Measurements from ENCODE around the gene CCDC192. TPM values are rescaled to one million over a fixed set of nuclear protein-coding genes. Genes with fewer than 3 reads are reported as not detected.

Gene CCDC192
- total RNA-seq, 1 donor from 2014 or later = not detected

GRCh38 chr5:127848098-127848497 is 144.9 kb downstream of the CCDC192 start:
- no peak for DNase-seq

- DNase-seq = no peak
Measured at GRCh38 chr5:127849408-127849807, 146.2 kb downstream of the CCDC192 start.

GRCh38 chr5:127849891-127850290 is 146.7 kb downstream of the CCDC192 start:
- no peak for DNase-seq

- no peak for DNase-seq
Measured at GRCh38 chr5:127851964-127852363, 148.8 kb downstream of the CCDC192 start.

- no peak for DNase-seq
Measured at GRCh38 chr5:127854520-127854919, 151.3 kb downstream of the CCDC192 start.

- no peak for DNase-seq
Measured at GRCh38 chr5:127856292-127856691, 153.1 kb downstream of the CCDC192 start.

DNA sequence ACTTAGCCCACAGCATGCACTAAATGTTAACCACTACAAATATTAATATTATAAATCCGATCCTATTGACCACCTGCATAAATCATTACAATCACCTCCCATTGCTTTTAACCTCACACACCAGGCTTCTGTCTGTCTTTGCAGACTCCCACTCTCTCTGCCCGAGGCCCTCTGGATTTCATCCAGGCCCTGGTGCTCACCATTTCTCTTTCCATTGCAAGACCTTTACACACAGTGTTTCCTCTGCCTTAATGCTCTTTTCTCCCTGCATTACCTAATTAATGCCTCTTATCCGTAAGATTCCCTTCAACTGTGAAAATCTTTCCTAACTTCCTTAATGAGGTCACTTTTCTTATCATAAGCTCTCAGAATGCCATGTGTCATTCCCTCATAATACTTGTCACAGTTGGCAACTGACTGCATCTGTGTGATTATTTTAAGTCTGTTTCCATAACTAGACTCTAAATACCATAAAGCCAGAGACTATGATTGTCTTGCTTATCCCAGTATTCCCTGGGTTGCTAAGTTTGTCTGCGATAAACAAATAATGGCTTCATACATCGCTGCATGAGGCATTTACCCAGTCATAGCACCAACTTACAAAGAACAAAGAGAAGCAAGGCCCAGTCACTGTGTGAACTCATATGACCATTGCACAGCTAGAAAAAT is 155.1 kb downstream of the CCDC192 start:
- no peak for DNase-seq

GRCh38 chr5:127860291-127860690 is 157.1 kb downstream of the CCDC192 start:
- DNase-seq = no peak

DNA sequence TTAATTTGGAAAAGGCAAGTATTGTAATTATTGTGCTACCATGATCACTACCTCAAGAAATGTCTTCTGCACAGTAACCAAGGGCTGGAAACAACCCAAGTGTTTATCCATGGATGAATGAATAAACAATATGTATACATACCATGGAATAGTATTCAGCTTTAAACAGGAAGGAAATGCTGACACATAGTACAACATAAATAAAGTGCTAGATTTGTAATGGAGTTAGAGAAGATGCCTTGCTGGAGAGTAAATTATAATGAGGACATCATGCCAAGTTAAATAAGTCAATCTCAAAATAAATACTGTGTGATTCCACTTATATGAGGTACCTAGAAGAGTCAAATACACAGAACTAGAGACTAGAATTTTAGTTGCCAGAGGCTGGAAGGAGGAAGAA is 160.0 kb downstream of the CCDC192 start:
- no peak for DNase-seq

DNA sequence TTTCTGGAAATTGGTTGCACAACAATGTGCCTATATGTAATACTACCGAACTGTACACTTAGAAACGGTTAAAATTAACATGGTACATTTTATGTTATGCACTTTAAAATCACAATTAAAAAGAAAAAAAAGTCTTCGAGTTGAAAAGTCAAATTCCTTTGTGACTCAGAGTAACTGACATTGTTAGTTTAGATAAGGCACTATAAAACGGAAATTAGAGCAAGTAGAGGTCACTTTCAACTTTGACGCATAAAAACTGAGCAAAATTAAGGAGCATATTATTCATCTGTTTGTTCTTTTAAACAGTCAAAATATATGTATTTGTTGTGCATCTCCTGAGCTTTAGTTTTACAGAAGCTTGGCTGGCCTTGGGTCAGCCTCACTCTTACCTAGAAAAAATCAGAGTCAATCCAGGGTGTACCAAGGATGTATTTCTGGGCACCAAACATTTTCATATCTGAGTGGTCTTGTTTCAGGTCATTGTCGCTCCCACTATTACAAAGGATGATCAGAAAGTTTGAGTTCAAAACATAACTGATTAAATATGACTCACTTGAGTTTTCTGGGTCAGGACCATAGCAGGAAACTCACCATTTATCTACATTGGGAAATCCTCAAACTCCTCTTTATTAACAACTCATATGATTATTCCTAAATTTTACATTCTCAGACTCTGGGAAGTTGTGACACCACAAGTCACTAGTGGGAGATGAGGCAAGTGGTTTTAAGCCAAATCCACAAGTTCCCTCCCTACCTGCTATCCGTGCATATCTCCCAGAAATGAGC is 160.6 kb downstream of the CCDC192 start:
- no peak for DNase-seq

- no peak for DNase-seq
Measured at GRCh38 chr5:127864511-127864910, 161.3 kb downstream of the CCDC192 start.

DNA sequence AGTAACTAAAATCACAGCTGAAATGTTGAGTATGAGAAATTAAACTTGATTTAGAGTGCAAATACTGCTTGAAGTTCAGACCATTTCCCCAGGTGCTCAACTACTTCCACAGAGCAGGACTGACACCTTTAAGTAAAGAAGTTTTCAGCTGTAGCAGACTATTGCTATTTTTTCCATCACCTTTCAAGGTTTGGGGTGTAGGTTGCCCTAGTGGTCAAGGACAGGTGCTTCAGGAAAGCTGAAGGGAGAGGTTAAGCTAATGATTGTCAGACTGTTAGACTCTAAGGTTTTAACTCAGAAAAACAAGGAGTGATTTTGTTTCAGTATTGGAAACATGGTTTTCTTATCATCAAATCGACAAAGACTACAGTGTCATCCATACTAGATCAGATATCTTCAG is 162.1 kb downstream of the CCDC192 start:
- DNase-seq = no peak

- no peak for DNase-seq
Measured at GRCh38 chr5:127867022-127867783, 164.0 kb downstream of the CCDC192 start.

- DNase-seq = no peak
Measured at GRCh38 chr5:127870914-127871313, 167.7 kb downstream of the CCDC192 start.

DNA sequence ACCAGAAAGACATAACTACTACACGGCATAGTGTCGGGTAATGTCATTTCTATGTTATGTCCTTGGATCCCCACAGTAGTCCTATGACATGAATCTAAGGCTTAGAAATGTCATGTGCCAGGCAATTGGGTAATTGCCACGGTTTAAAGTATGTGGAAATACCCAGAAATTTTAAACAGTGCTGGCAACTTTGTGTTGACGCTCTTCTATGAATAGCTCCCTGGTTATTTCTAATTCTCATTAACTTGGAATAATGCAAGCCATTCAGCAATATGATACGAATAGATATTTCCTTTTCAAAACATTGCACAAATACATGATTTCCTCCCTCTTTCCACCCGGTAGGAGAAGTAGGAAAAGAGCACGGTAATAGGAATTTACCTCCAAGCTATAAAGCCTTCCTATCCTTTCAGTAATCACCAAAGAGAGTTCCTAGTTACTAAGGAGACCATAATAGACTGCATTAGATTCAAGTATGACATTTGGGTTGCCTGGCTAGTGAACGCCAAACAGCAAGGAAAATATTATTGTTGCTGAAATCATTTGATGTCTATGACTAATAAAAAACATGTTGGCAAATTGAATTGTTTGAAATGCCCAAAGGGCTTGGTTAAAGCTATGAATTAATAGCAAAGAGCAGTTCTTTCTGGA is 168.4 kb downstream of the CCDC192 start:
- DNase-seq = no peak

- DNase-seq = no peak
Measured at GRCh38 chr5:127872494-127872893, 169.3 kb downstream of the CCDC192 start.

GRCh38 chr5:127875235-127876021 is 172.2 kb downstream of the CCDC192 start:
- peak; percentile 24 for DNase-seq

DNA sequence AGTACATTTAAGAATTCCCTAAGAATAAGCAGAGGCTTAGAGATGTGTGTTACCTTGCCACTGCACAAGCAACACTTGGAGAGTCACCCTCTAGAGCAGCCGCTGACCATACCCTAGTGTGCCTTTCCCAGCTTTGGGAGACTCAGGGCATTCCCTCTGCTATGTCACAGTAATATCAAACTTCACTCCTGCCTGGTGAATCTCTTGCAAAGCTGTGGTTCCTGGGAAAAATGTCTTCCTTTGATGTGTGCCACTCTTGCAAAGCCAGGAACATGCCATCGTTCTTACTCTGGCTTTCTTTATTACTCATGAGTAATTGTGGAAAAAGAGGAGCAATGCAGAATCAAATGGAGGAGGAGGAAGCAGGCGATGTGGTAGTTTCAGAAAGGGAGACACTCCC is 173.2 kb downstream of the CCDC192 start:
- DNase-seq = no peak

GRCh38 chr5:127878174-127878750 is 175.1 kb downstream of the CCDC192 start:
- DNase-seq = no peak

GRCh38 chr5:127884416-127884815 is 181.2 kb downstream of the CCDC192 start:
- DNase-seq = no peak

DNA sequence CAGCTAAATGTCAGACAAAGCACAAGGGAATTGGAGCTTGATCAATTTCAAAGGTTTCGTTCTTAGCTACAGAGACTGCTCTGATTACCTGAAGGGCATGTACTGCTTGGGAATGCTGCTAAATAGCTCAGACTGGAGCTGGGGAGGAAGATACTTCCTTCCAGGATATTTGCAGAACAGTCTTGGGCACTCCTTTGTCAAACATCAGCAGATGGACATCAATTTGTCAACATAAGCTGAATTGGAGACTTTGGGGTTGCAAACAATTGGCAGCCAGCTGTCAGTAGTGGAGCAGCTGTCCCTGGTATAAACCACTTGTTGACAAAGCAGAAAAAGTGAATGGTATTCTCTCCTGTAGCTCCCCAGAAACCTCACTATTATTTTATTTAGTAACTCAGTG is 182.0 kb downstream of the CCDC192 start:
- no peak for DNase-seq

All from occipital lobe (tissue), 2 donors.